ENCODE data around the gene PLK3.

- TF ChIP-seq POLR2A (IDR thresholded peaks at IDR 0.05; ENCODE audit: low read length) (no peak), GATA1 (IDR thresholded peaks at IDR 0.05; ENCODE audit: low read depth, low read length) (no peak)
These were observed 11.1 kb downstream of the PLK3 start for GRCh38 chr1:44811234-44811633.

Data from erythroblast (primary cell).